ENCODE data around the gene FAAP20.
"Not testable (repeated sequence)": the region's sequence is repeated elsewhere in the genome, so short reads cannot be mapped to it uniquely, and the experiment has no call there.

FAAP20 gene

GRCh38 chr1:2156866-2157265 lies 37.7 kb downstream of the FAAP20 start:
- no peak for DNase-seq (ENCODE audit: low spot score)

- no peak for DNase-seq (ENCODE audit: low spot score)
Measured at GRCh38 chr1:2155788-2156187, 38.8 kb downstream of the FAAP20 start.

- no peak for DNase-seq (ENCODE audit: low spot score)
Measured at GRCh38 chr1:2155147-2155598, 39.4 kb downstream of the FAAP20 start.

- no peak for DNase-seq (ENCODE audit: low spot score)
Measured at GRCh38 chr1:2154022-2154421, 40.5 kb downstream of the FAAP20 start.

- no peak for DNase-seq (ENCODE audit: low spot score)
Measured at GRCh38 chr1:2152954-2153353, 41.6 kb downstream of the FAAP20 start.

GRCh38 chr1:2151911-2152310 lies 42.7 kb downstream of the FAAP20 start:
- no peak for DNase-seq (ENCODE audit: low spot score)

GRCh38 chr1:2151252-2151651 lies 43.3 kb downstream of the FAAP20 start:
- DNase-seq (ENCODE audit: low spot score), result no peak

GRCh38 chr1:2150801-2151200 lies 43.8 kb downstream of the FAAP20 start:
- DNase-seq (ENCODE audit: low spot score), result no peak

- no peak for DNase-seq (ENCODE audit: low spot score)
Measured at GRCh38 chr1:2148691-2149090, 45.9 kb downstream of the FAAP20 start.

GRCh38 chr1:2147869-2148268 lies 46.7 kb downstream of the FAAP20 start:
- DNase-seq (ENCODE audit: low spot score), result not testable (repeated sequence)

GRCh38 chr1:2146836-2147517 lies 47.6 kb downstream of the FAAP20 start:
- no peak for DNase-seq (ENCODE audit: low spot score)

GRCh38 chr1:2145946-2146835 lies 48.4 kb downstream of the FAAP20 start:
- no peak for DNase-seq (ENCODE audit: low spot score)

GRCh38 chr1:2144501-2145090 lies 50.0 kb downstream of the FAAP20 start:
- no peak for DNase-seq (ENCODE audit: low spot score)

- no peak for DNase-seq (ENCODE audit: low spot score)
Measured at GRCh38 chr1:2143814-2144500, 50.6 kb downstream of the FAAP20 start.

GRCh38 chr1:2141025-2141424 lies 53.5 kb downstream of the FAAP20 start:
- no peak for DNase-seq (ENCODE audit: low spot score)

Measured in iPS-NIHi11 (cell line).